Left kidney (tissue), 2 donors: ENCODE results near the gene STMND1. TPM values are rescaled to one million over a fixed set of nuclear protein-coding genes. Genes with fewer than 3 reads are reported as not detected.

Experiments used
- DNase-seq: peaks from one replicate; pipeline ENCODE4 v3.0.0-alpha.2; 2013
- polyA plus RNA-seq: library from polyadenylated mRNA; unstranded; fragments of 120-200 nt; gene quantifications from one replicate; pipeline ENCODE4 v1.2.1, GENCODE V29; 2013; ENCODE audit not compliant: insufficient read length

The STMND1 gene
- polyA plus RNA-seq, 1 donor: 0.90 TPM

DNA sequence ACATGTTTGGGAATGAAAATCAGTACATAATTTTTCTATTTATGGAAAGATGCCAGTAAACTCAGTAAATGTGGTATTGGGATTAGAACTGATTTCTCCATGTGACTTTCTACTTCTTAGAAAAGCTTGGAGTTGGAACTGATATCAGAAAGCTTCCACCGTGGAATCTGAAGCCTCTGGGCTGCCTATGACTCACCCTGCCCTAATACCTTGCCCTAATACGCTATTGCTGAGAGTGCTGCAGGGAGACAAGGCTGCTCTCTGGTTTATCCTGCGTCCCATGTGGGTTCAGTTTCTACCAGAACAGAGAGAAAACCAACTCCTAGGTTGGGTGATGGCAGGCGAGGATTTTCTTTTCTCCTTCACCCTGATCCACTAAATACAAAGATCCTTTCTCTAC, 3.3 kb upstream of the STMND1 start:
- DNase-seq: no peak

DNA sequence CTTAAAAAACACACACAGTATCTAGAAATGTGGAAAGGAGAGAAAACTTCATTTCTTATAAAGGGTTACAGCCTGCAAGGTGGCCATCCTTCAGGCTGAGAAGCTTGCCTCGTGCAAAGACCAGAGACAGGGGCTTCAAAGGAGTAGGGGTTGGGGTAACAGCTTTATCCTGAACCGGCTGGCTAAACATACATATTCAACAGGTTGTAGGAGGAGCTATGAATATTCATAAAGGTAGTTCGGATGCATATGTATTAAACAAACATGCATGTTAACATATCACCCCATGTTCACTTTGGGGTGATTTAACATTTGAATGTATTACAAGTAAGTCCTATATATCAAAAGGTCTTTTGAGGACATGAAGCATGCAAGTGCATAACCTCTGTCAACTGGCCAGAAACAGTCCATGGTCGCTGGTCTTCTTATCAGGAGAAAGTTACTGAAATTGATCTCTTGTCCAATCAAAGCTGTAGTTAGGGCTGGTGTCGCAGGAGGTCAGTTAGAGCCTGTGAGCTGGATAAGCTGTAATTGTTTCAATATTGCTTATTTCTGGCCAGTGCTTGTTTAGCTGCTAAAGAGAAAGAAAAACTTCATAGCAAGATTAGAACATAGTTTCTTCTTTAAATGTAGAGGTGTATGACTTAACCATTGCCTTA, 2.3 kb upstream of the STMND1 start:
- no peak for DNase-seq

- DNase-seq: no peak
Measured at GRCh38 chr6:17100806-17101205, 1.0 kb upstream of the STMND1 start.

DNA sequence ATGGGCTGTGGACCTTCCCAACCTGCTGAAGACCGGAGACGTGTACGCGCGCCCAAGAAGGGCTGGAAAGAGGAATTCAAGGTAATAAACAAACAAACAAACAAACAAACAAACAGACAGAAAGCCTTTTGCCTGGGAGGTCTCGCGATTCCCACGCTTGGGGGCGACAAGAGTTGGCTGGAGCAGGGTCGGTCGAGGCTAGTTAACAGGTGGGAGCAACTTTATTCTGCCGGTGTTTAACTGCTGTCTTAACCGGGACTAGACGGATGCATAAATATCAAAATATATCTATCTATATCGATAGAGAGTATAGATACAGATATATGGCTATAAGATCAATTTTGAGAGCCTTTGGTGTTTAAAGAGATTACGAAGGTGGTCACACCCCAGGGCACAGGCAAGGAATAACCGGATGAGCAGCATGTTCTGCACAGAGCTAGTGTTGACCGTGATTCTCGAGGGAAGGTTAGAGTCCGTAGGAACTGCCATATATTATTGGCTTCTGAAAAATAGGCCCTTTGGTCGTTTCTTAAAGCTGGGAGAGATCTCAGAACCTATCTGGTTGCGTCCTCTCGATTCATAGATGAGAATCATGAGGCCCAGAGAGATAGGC, 514 bp downstream of the STMND1 start:
- DNase-seq: no peak

- DNase-seq: no peak
Measured at GRCh38 chr6:17103715-17104114, 1.9 kb downstream of the STMND1 start.

DNA sequence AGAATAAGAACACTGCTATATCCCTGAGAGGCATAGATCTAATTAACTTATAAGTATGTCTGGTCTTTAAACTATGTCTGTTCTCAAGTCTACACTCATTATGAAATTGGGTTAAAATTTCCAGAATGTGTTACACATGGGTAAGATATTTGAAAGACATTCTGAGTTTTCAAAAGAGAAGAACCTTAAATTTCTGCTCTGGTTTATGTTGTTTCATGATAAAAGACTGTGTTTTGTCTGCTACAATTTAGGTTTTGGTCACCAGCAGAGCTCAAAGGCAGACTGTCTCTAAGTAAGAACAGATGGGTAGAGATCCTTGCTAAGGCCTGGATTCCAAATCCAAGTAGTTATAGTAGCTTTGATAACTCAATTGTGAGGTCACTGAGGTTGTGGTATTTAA, 6.0 kb downstream of the STMND1 start:
- no peak for DNase-seq

DNA sequence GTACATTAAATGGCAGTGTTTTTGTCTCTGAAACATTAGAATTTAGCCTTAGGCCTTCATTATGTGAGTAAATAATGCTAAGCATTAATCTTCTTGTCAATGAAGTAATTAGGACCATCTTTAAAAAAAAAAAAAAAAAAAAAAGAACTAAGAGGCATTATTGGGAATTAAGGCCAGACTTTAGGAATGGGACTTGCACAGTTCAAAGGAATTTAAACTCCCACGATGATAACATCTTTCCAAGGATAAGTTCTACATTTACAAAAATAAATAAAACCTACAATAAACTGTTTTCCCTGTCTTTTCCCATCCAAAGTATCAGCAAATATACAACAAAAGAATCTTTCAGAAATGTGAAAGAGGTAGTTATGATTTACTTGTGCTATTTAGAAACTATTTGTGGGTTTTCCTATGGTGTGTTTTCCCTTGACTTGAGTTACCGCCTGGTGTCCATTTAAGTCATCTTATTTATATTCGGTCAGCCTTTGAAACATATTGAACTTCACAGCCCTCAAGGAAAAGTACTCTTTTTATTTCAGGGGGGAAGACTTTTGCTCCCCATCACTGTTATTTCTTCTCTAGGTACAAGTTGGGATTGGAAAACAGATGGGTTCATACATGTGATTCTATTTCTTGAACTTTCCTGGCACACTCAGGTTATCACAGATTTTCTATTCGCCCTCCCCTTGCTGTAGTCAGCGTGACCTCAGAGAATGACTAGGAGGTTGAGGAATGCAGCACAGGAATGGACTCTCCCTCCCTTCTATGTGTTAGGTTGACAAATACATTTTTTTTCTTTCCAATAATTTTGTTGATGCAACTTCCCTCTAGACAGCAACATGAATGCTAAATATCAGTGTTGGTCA, 13.6 kb downstream of the STMND1 start:
- no peak for DNase-seq

GRCh38 chr6:17116117-17116440, 14.2 kb downstream of the STMND1 start:
- no peak for DNase-seq

GRCh38 chr6:17120019-17120418, 18.2 kb downstream of the STMND1 start:
- no peak for DNase-seq

GRCh38 chr6:17125407-17125806, 23.6 kb downstream of the STMND1 start:
- DNase-seq: no peak

- no peak for DNase-seq
Measured at GRCh38 chr6:17130786-17131185, 28.9 kb downstream of the STMND1 start.

GRCh38 chr6:17132967-17133366, 31.1 kb downstream of the STMND1 start:
- DNase-seq: no peak

DNA sequence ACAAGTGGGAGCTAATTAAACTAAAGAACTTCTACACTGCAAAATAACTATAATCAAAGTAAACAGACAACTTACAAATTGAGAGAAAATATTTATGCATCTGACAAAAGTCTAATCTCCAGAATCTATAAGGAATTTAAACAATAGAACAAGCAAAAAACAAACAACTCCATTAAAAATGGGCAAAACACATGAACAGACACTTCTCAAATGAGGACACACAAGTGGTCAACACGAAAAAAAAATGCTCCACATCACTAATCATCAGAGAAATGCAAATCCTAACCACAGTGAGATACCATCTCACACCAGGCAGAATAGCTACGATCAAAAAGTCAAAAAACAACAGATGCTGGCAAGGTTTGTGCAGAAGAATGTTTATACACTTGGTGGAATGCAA, 36.2 kb downstream of the STMND1 start:
- DNase-seq: no peak

- DNase-seq: no peak
Measured at GRCh38 chr6:17144016-17144415, 42.2 kb downstream of the STMND1 start.

DNA sequence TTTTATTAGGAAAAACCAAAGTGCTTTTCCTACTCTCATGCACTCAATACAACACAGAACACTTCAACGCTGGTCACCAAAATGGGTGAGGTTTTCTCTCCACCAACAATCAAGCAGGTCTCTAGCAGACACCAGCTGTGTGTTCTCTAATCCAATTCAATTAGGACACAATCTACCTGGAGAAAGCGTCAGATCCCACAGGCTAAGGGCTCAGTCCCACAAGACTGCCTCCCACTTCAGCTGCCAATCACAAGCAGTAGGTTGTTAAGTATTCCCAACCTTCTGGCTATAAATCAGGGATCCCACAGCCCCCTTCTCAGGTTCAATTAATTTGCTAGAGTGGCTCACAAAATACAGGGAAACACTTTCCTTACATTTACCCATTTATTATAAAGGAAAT, 47.7 kb downstream of the STMND1 start:
- DNase-seq: no peak

DNA sequence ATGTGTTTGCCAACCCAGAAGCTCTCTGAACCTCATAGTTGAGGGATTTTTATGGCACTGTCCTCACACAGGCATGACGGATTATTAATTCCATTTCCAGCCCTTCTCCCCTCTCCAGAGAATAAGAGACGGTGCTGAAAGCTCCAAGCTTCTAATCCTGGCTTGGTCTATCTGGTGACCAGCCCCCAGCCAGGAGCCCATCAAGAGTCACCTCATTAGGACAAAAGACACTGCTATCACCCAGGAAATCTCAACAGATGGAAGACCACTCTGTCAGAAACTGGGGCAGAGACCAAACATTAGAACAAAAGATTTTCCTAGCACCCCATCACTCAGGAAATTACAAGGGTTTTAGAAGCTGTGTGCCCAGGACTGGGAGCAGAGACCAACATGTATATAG, 48.2 kb downstream of the STMND1 start:
- no peak for DNase-seq

DNA sequence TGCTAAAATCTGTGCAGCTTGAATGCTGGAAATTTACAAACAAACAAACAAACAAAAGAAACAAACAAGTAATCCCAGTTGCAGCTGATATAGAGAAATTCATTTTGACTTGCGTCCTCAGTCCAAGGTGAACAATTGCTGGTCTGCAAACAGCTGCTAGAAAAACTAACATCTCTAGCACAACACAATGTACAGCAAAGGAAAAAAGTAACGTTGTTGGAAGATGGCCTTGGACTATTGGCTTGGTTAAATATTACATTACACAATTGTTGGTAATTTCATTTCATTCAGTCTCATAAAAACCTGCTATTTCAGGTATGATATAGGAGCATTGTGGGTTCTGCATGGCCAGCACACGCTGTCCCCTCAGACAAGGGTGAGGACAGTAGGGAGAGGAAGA, 50.0 kb downstream of the STMND1 start:
- DNase-seq: no peak

DNA sequence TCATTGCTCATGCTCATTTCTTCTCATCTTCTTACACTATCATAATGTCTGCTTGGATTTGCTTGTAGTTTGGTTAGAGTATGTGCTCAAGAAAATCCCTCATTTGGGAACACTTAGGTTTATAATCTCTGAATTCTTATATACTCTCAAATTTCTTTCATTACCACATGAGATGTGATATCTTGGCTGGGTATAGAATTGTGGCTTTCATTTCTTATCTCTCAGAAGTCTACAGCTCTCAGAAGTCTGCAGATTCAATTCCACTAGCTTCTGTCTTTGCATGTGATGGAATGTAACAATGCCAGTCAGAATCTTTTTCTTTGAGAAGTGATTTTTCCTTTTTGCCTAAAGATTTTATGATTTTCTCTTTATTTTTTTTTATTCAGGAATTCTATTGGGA, 50.9 kb downstream of the STMND1 start:
- DNase-seq: no peak

DNA sequence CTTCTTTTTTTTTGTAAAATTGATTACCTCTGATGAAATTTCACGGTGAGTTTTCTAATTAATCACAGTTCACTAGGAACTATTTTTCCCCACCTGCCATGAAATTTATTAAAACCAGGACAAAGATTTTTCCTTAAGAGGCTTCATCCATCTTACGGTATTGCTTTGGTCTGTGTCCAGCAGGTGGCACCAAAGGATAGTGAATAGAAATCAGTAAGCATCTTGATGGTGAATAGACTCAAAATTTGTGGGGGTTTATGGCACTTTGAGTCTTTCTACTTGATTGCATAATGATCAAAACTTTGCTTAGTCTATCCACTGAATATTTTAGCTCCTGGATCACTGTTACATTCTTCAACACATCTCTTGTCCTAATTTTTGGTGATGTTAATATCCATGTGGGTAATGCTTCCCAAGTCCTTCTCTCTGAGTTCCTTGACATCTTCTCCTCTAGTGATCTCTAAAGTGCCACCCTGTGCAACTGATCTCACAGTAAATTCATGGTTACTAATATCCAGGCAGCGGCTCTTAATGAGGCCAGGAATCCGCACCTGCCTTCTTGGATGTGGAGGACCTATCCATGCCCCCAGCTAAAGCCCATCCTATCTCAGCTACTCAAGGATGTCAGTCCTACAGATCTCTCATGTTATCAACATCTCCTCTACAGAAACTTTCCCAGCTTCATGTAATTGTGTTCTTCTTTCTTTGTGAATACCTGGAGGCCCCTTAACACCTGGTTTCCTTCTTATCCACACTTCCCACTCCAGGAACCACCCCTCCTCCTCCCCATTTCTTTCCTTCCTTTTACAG, 54.5 kb downstream of the STMND1 start:
- DNase-seq: peak; percentile 83

GRCh38 chr6:17156966-17157365, 55.1 kb downstream of the STMND1 start:
- DNase-seq: no peak

DNA sequence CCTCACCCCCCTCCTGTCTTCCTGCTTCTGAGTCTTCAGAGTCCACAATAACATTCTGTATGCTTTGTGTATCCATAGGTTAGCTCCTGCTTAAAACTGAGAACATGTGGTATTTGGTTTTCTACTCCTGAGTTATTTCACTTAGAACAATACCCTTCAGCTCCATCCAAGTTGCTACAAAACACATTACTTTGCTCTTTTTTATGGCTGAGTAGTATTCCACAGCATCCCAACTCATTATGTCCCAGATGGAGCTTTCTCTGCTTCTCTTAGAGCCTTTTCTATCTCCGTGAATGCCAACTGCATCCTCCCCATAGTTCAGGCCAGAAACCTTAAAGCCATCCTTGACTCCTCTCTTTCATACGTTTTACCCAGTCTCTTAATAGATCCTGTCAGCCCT, 55.8 kb downstream of the STMND1 start:
- DNase-seq: no peak

DNA sequence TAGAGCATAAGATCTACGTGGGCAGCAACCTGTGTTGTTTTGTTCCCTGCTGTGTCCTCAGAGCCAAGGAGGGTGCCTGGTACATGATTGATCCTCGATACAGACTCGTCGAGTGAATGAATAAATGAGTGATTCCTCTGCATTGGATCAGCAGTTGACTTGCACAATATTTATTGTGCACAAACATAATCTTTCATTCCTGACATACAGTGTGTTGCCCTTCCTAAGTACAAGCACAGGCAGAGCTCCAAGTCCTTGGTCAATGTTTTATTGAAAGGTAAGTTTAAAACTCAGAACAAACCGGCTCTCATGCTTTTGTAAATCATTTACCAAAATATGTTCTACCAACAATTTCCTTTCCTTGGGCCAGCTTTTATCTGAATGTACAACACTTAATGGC, 57.4 kb downstream of the STMND1 start:
- no peak for DNase-seq

DNA sequence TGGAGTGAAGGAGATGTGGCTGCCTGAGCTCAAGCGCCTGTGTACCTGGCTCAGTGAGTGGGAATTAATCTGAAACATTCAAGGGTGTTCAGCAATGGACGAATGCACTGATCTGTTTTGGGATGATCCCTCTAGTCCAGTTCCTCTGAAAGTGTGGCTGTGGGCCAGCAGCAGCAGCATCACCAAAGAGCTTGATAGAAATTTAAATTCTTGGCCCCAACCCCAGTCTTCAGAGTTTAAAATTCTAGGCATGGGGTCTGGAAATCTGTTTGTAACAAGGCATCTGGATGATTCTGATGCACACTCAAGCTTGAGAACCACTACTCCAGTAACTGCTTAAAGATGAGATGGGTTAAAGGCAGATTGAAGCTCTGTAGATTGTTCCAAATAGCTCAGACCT, 59.2 kb downstream of the STMND1 start:
- no peak for DNase-seq
